Measurements from ENCODE around the gene PEG3.

The PEG3 gene

DNA sequence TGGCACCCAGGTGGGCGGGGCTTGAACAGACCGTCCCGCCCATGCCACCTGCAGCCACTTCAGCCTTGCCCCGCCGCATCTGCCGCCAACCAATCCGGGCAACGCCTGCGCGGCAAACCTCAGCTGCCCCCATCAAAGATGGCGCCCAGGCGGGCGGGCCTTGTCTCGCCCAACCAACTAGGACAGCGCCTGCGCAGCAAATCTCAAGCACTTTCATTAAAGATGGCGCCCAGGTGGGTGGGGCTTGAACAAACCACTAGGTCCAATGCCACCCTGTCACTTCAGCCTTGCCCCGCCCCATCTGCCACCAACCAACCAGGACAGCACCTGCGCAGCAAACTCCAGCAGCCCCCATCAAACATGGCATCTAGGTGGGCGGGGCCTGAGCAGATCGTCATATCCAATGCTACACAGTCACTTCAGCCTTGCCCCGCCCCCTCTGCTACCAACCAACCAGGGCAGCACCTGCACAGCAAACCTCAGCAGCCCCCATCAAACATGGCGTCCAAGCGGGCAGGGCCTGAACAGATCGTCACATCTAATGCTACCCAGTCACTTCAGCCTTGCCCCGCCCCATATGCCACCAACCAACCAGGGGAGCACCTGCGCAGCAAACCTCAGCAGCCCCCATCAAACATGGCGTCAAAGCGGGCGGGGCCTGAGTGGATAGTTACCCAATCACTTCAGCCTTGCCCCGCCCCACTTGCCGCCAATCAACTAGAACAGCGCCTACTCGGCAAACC lies 1.4 kb downstream of the PEG3 start:
- DNase-seq (ENCODE audit: extremely low read depth, low read depth) = peak; percentile 34

GRCh38 chr19:56838024-56838908 lies 2.3 kb downstream of the PEG3 start:
- TF ChIP-seq, protein P1, sequence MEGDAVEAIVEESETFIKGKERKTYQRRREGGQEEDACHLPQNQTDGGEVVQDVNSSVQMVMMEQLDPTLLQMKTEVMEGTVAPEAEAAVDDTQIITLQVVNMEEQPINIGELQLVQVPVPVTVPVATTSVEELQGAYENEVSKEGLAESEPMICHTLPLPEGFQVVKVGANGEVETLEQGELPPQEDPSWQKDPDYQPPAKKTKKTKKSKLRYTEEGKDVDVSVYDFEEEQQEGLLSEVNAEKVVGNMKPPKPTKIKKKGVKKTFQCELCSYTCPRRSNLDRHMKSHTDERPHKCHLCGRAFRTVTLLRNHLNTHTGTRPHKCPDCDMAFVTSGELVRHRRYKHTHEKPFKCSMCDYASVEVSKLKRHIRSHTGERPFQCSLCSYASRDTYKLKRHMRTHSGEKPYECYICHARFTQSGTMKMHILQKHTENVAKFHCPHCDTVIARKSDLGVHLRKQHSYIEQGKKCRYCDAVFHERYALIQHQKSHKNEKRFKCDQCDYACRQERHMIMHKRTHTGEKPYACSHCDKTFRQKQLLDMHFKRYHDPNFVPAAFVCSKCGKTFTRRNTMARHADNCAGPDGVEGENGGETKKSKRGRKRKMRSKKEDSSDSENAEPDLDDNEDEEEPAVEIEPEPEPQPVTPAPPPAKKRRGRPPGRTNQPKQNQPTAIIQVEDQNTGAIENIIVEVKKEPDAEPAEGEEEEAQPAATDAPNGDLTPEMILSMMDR (IDR thresholded peaks at IDR 0.05; ENCODE audit: low read depth, low read length) = no peak; the same call in 1 of the 2 replicates
- DNase-seq (ENCODE audit: extremely low read depth, low read depth) = no peak

More for the DNA sequence above, 1.4 kb downstream of the PEG3 start:
- TF ChIP-seq, protein P1 (IDR thresholded peaks at IDR 0.05; ENCODE audit: low read depth, low read length) = no peak

- no peak for DNase-seq (ENCODE audit: extremely low read depth, low read depth)
- TF ChIP-seq, protein P1 (IDR thresholded peaks at IDR 0.05; ENCODE audit: low read depth, low read length) = no peak; the same call in none of the 2 replicates
Observed at GRCh38 chr19:56837492-56838023, 3.0 kb downstream of the PEG3 start.

- no peak for DNase-seq (ENCODE audit: extremely low read depth, low read depth)
- TF ChIP-seq, protein P1 (IDR thresholded peaks at IDR 0.05; ENCODE audit: low read depth, low read length) = no peak
Observed at GRCh38 chr19:56837004-56837403, 3.5 kb downstream of the PEG3 start.

GRCh38 chr19:56836059-56836458 lies 4.5 kb downstream of the PEG3 start:
- no peak for DNase-seq (ENCODE audit: extremely low read depth, low read depth)
- TF ChIP-seq, protein P1 (IDR thresholded peaks at IDR 0.05; ENCODE audit: low read depth, low read length) = no peak

DNA sequence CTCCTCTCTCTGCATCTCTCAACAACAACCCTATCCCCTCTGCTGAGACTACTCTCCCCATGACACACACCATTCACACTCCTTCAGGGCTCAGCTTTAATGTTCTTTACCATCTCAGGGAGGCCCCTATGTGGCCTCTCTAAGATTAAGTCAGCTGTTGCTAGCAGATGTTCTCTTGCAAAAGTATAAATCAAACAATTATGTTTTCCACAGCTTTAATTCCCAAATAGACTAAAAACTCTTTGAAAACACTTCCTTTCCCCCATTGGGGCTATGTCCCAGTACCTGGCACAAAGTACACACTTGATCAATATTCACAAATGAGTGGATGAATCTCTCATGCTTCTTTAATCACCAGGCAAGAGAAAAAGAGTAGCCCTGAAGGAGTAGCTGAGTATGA lies 5.1 kb downstream of the PEG3 start:
- no peak for DNase-seq (ENCODE audit: extremely low read depth, low read depth)
- TF ChIP-seq, protein P1 (IDR thresholded peaks at IDR 0.05; ENCODE audit: low read depth, low read length) = no peak
